Liver (tissue), 3 donors: ENCODE results near the gene ZNF335.

Experiments used
- ATF3 ChIP-seq: IDR thresholded peaks from 2 replicates; pipeline ENCODE4 v1.6.1; 2016; ENCODE audit warnings: antibody characterized with exemption
- HNF4G ChIP-seq: IDR thresholded peaks from 2 replicates; pipeline ENCODE4 v1.6.1; 2016; ENCODE audit warnings: antibody characterized with exemption
- JUND ChIP-seq, 2 donors: IDR thresholded peaks; 2 replicates each; pipeline ENCODE4 v1.6.1; 2016; ENCODE audit warnings: antibody characterized with exemption in 2 of 2
- TAF1 ChIP-seq: conservative IDR thresholded peaks from 2 replicates; pipeline ENCODE4 v1.6.1; 2016; ENCODE audit warnings: antibody characterized with exemption, mild to moderate bottlenecking
- YY1 ChIP-seq: IDR thresholded peaks from 2 replicates; pipeline ENCODE4 v1.6.1; 2016; ENCODE audit warnings: antibody characterized with exemption, mild to moderate bottlenecking
- TF ChIP-seq, protein P1 (sequence below): fragments of 150-350 bp; IDR thresholded peaks from 2 replicates; pipeline ENCODE4 v1.5.1; 2017; ENCODE audit warnings: improper control_type of control experiment, low read depth, low read length; ENCODE audit not compliant: missing input control
- TF ChIP-seq, protein P2 (sequence below): IDR thresholded peaks from 2 replicates; pipeline ENCODE4 v1.6.1; 2016; ENCODE audit warnings: antibody characterized with exemption
- donor health status: healthy.
- donor health status: healthy.

- TF ChIP-seq, protein P1, sequence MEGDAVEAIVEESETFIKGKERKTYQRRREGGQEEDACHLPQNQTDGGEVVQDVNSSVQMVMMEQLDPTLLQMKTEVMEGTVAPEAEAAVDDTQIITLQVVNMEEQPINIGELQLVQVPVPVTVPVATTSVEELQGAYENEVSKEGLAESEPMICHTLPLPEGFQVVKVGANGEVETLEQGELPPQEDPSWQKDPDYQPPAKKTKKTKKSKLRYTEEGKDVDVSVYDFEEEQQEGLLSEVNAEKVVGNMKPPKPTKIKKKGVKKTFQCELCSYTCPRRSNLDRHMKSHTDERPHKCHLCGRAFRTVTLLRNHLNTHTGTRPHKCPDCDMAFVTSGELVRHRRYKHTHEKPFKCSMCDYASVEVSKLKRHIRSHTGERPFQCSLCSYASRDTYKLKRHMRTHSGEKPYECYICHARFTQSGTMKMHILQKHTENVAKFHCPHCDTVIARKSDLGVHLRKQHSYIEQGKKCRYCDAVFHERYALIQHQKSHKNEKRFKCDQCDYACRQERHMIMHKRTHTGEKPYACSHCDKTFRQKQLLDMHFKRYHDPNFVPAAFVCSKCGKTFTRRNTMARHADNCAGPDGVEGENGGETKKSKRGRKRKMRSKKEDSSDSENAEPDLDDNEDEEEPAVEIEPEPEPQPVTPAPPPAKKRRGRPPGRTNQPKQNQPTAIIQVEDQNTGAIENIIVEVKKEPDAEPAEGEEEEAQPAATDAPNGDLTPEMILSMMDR: no peak
- no peak for TF ChIP-seq ATF3
- TF ChIP-seq, protein P2, sequence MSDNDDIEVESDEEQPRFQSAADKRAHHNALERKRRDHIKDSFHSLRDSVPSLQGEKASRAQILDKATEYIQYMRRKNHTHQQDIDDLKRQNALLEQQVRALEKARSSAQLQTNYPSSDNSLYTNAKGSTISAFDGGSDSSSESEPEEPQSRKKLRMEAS: no peak
- no peak for TF ChIP-seq HNF4G
- no peak for TF ChIP-seq YY1
- TF ChIP-seq JUND (IDR thresholded peaks at IDR 0.05): no peak
- no peak for TF ChIP-seq TAF1
These were observed 50.4 kb downstream of the ZNF335 start for GRCh38 chr20:45921337-45922189.
